DND-41 (cell line): ENCODE measurements around the gene KRT82.

Experiments used
- CTCF ChIP-seq: IDR thresholded peaks from 2 replicates; pipeline ENCODE4 v1.5.1; 2012; ENCODE audit warnings: borderline replicate concordance, low read length, moderate library complexity, mild to moderate bottlenecking; ENCODE audit not compliant: poor library complexity, severe bottlenecking; ENCODE audit errors: extremely low read depth
- EZH2 ChIP-seq: IDR thresholded peaks from 3 replicates; pipeline ENCODE4 v1.6.1; 2012; ENCODE audit warnings: borderline replicate concordance, low read depth, mild to moderate bottlenecking, moderate library complexity, low read length, inconsistent platforms; ENCODE audit not compliant: severe bottlenecking

GRCh38 chr12:52395761-52396434, 10.2 kb downstream of the KRT82 start:
- TF ChIP-seq CTCF (no peak), EZH2 (no peak)
